Spleen (tissue), 11 donors: Measurements from ENCODE around the gene MAN1C1. TPM values are rescaled to one million over a fixed set of nuclear protein-coding genes. Genes with fewer than 3 reads are reported as not detected.

Experiments used
- DNase-seq: peaks from one replicate; pipeline ENCODE4 v3.0.0-alpha.2; 2020
- H3K27ac ChIP-seq, 8 donors: fragments of 200-600 bp; sonication (generic) in 7 of 8; 1 replicate in 4 of 8; 2 replicates in 4 of 8; pipeline versions ENCODE4 v1.5.0 to v1.8.0; 2016 to 2021; ENCODE audit warnings: inconsistent platforms in 4 of 8, mild to moderate bottlenecking in 4 of 8, moderate library complexity in 1 of 8
- H3K27me3 ChIP-seq, 7 donors: fragments of 200-600 bp; sonication (generic) in 6 of 7; replicated peaks in 1 of 7; 1 replicate in 4 of 7; 2 replicates in 3 of 7; pipeline versions ENCODE4 v1.5.0 to v1.8.0; 2016 to 2021; ENCODE audit warnings: inconsistent platforms in 3 of 7, mild to moderate bottlenecking in 1 of 7
- H3K36me3 ChIP-seq, 6 donors: fragments of 200-600 bp; sonication (generic) in 5 of 6; 1 replicate in 4 of 6; 2 replicates in 2 of 6; pipeline versions ENCODE4 v1.5.0 to v1.8.0; 2016 to 2021; ENCODE audit warnings: inconsistent platforms in 2 of 6
- H3K4me1 ChIP-seq, 6 donors: fragments of 200-600 bp; sonication (generic) in 5 of 6; 1 replicate in 3 of 6; 2 replicates in 3 of 6; pipeline versions ENCODE4 v1.5.0 to v1.8.0; 2016 to 2021; ENCODE audit warnings: inconsistent platforms in 3 of 6
- H3K4me3 ChIP-seq, 8 donors: fragments of 200-600 bp; sonication (generic) in 7 of 8; 1 replicate in 4 of 8; 2 replicates in 4 of 8; pipeline versions ENCODE4 v1.5.0 to v1.8.0; 2016 to 2021; ENCODE audit warnings: inconsistent platforms in 4 of 8, mild to moderate bottlenecking in 4 of 8, moderate library complexity in 2 of 8
- H3K9me3 ChIP-seq, 8 donors: fragments of 200-600 bp; sonication (generic) in 7 of 8; 1 replicate in 4 of 8; 2 replicates in 4 of 8; pipeline versions ENCODE4 v1.5.0 to v1.8.0; 2016 to 2021; ENCODE audit warnings: inconsistent platforms in 4 of 8
- CTCF ChIP-seq, 11 experiments: fragments of 200-600 bp in 7 of 11; fragments of 450-650 bp in 4 of 11; sonication (generic) in 4 of 11; IDR thresholded peaks in 8 of 11; conservative IDR thresholded peaks in 3 of 11; 1 replicate in 7 of 11; 2 replicates in 4 of 11; pipeline versions ENCODE4 v1.4.0 to v1.8.0; 2016 to 2021; ENCODE audit warnings: antibody characterized with exemption in 11 of 11, inconsistent platforms in 4 of 11, mild to moderate bottlenecking in 1 of 11
- POLR2A ChIP-seq, 3 donors: fragments of 450-650 bp; IDR thresholded peaks; one replicate each; pipeline ENCODE4 v1.5.1; 2017; ENCODE audit warnings: antibody characterized with exemption in 3 of 3, mild to moderate bottlenecking in 1 of 3
- POLR2AphosphoS5 ChIP-seq, 3 donors: sonication (generic); formaldehyde crosslinking; IDR thresholded peaks; one replicate each; pipeline ENCODE4 v1.5.1; 2017; ENCODE audit warnings: antibody characterized with exemption in 3 of 3
- WGBS, 5 donors: extraction: QIAGEN DNeasy Blood & Tissue Kit in 3 of 5; methylation state at CpG; one replicate each; pipeline versions ENCODE4 v1.1.5 to v1.1.7; 2013 to 2018; 5-methylcytosine and 5-hydroxymethylcytosine counted together
- intact Hi-C: fragments of 100-400 bp; cut with DNase I; formaldehyde crosslinking; loops from one replicate; pipeline ENCODE4 v1.15.0; 2023; ENCODE audit warnings: low total_unique reads
- polyA plus RNA-seq, 3 donors: library from polyadenylated mRNA; stranded (reverse); fragments of 200-250 nt; gene quantifications; one replicate each; pipeline ENCODE4 v1.2.1, GENCODE V29; 2013
- total RNA-seq, 7 donors: library from RNA; depleted of rRNA in 3 of 7; stranded (reverse); fragments of >200 nt in 3 of 7; fragmentation: NEBNext Ultra II Directional in 4 of 7; extraction: Animal tissue kit (Norgen Biotek cat#: 25700) in 4 of 7; gene quantifications; one replicate each; pipeline versions ENCODE4 v1.1.0 to v1.2.1, GENCODE V29; 2016 to 2021
- donor health status: healthy with polysubstance abuse.
- donor health status: DM: no; HTN: no; CAD: no; lungs with moderate emphysema.
- donor health status: DM: no; HTN: no; CAD: no.
- donor health status: Bipolar disorder and iron deficiency.
- donor health status: healthy.
- donor health status: DM: no; HTN: no; CAD: no.
- donor health status: DM: yes; HTN: yes; CAD: no.

Gene MAN1C1
- total and polyA plus RNA-seq, 10 donors = 4.6 to 54.3 (median 41.1) TPM

- Histone ChIP-seq H3K36me3 (no peaks in the 10 kb centered on the region), H3K4me3 (no peak overlapping the region), H3K27me3 (no peaks in the 10 kb centered on the region), H3K27ac (no peak overlapping the region), H3K9me3 (no peaks in the 10 kb centered on the region), H3K4me1 (peaks cover 15 to 59% (median 29%) of the 10 kb centered on the region in 6 donors)
- WGBS, 5 donors = 91 to 98% (median 93%) methylated on average over 3 of the region's 3 CpGs
- TF ChIP-seq POLR2AphosphoS5 (IDR thresholded peaks at IDR 0.05) = no peak
- no peak for TF ChIP-seq POLR2A (IDR thresholded peaks at IDR 0.05)
- no peak for TF ChIP-seq CTCF (IDR thresholded peaks at IDR 0.05 in 8 of 11, conservative IDR thresholded peaks at IDR 0.05 in 3 of 11)
- intact Hi-C loops = no loop called here
- no peak for DNase-seq
These were observed 56.9 kb downstream of the MAN1C1 start for GRCh38 chr1:25673456-25673855.

GRCh38 chr1:25673962-25674806 is 57.6 kb downstream of the MAN1C1 start:
- Histone ChIP-seq H3K9me3 (no peaks in the 10 kb centered on the region), H3K27me3 (no peaks in the 10 kb centered on the region), H3K4me1 (peaks cover 15 to 60% (median 27%) of the 10 kb centered on the region in 6 donors), H3K27ac (no peak overlapping the region), H3K4me3 (no peak overlapping the region), H3K36me3 (no peaks in the 10 kb centered on the region)
- DNase-seq = peak; percentile 58
- intact Hi-C loops = no loop called here
- 85 to 92% (median 89%) methylated on average over 8 of the region's 8 CpGs for WGBS, 5 donors
- TF ChIP-seq CTCF (IDR thresholded peaks at IDR 0.05 in 8 of 11, conservative IDR thresholded peaks at IDR 0.05 in 3 of 11) (no peak), POLR2AphosphoS5 (IDR thresholded peaks at IDR 0.05) (no peak), POLR2A (IDR thresholded peaks at IDR 0.05) (no peak)

- no peaks in the 10 kb centered on the region for H3K27me3 ChIP-seq
- intact Hi-C loops = no loop called here
- peaks cover 15 to 59% (median 27%) of the 10 kb centered on the region in 6 donors for H3K4me1 ChIP-seq
- H3K36me3 ChIP-seq = no peaks in the 10 kb centered on the region
- H3K9me3 ChIP-seq = no peaks in the 10 kb centered on the region
- no peak overlapping the region for H3K4me3 ChIP-seq
- TF ChIP-seq POLR2A (IDR thresholded peaks at IDR 0.05) (no peak), POLR2AphosphoS5 (IDR thresholded peaks at IDR 0.05) (no peak)
- no peak overlapping the region for H3K27ac ChIP-seq
- WGBS, 5 donors = 91 to 95% (median 93%) methylated on average over 3 of the region's 3 CpGs
- DNase-seq = no peak
These were observed 58.2 kb downstream of the MAN1C1 start for GRCh38 chr1:25674807-25675084.

GRCh38 chr1:25675729-25676476 is 59.3 kb downstream of the MAN1C1 start:
- Histone ChIP-seq H3K4me3 (peak overlapping the region in 1 of 8 donors; percentile 17), H3K36me3 (no peaks in the 10 kb centered on the region), H3K4me1 (peaks cover 15 to 59% (median 27%) of the 10 kb centered on the region in 6 donors), H3K27me3 (no peaks in the 10 kb centered on the region), H3K27ac (peak overlapping the region in 4 of 8 donors; percentile 7 to 55 (median 32)), H3K9me3 (no peaks in the 10 kb centered on the region)
- DNase-seq = peak; percentile 76
- intact Hi-C loops = no loop called here
- 53 to 59% (median 57%) methylated on average over 11 of the region's 11 CpGs for WGBS, 5 donors
- TF ChIP-seq CTCF (IDR thresholded peaks at IDR 0.05 in 8 of 11, conservative IDR thresholded peaks at IDR 0.05 in 3 of 11) = no peak
- TF ChIP-seq POLR2AphosphoS5 (IDR thresholded peaks at IDR 0.05) = peak in 1 of 3 donors; percentile 38
- no peak for TF ChIP-seq POLR2A (IDR thresholded peaks at IDR 0.05)
